Limb (tissue), 2 donors: Measurements from ENCODE around the gene TRAF5.

Experiments used
- DNase-seq, 2 donors: peaks; one replicate each; pipeline ENCODE4 v3.0.0-alpha.2; 2016; ENCODE audit errors: extremely low spot score in 2 of 2

Gene TRAF5

DNA sequence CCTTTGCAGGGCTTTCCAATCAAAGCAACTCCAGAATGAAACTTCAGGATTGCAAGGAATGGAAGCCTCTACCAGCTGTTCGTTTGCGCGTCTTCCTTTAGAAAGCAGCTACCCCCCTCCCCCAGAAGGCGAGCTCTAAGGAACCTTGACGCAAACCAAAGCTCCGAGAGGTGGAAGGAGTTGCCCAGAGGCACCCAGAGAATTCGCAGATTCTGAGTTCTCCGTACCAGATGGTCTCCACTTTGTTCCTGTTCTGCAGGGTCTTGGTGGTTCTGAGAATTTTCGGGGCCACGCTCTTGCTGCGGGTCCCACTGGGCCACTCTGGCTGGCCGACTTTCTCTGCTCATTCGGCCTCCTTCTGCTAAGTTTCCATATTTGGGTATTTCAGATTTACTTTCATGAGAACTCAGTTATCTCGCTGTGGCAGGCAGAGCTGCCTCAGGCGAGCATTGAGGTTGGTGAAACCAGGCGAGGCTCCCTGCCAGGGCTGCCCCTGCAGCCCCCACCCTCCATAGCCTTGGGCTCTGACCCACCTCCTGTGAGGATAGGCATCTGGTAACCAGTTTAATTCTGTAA lies 801 bp downstream of the TRAF5 start:
- DNase-seq, result peak; percentile 38 to 48

GRCh38 chr1:211328084-211328694 lies 1.6 kb downstream of the TRAF5 start:
- DNase-seq, result no peak

DNA sequence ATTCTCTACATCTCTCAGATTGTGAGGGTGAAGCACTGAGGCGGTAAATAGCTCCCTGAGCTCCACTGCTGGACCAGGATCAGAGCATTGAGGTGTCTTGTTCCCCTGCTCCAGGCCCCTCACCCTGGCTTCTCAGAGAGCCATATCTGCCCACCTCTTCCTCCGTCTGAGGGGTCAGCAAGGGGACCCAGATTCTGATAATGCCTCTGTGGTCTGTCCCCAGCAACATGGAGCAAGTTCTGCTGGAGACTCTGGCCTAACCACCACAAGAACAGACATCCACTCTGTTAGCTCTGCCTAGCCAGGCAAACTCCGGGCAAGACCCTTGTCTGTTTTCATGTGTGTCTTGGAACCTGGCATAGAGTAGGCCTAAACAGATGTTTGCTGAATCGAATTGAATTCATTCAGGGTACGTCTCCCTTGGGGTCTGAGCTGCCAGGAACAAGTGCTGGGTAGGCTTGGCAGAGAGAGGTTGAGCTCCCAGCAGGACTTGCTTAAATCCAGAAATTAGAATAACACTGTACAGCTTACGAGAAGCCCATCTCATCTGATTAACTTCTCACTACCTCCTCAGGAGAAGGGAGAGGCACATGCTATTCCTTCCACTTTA lies 2.3 kb downstream of the TRAF5 start:
- no peak for DNase-seq

GRCh38 chr1:211329764-211330201 lies 3.1 kb downstream of the TRAF5 start:
- no peak for DNase-seq

DNA sequence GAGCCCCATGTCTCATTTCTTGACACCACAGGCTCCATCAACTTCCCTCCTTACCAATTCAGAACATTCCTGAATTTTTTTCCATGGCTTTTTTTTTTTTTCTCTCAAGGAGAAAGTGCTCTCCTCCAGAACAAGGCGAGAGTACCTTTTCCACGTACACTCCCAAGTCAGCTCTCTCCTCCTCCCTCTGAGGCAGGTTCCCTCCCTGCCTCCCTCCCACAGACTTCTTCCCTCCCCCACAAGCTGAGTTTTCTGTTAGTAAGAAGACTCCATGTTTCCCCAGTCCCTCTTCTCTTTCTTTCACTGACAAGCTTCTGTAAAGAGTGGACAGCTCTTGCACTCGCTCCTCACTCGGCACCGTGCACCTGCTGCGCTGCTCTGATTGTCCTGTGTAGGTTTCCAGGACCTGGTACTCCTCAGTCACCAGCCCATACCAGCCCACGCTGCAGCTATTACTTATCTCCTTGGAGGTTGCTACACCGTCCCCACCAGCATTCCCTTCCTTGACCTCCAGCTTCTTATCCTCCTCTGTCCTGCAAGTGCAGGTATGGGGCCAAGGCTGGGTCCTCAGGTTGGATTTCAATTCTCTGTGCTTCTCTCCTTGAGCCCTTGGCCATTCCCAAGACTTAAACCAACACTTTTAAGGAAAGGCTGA lies 3.8 kb downstream of the TRAF5 start:
- no peak for DNase-seq

DNA sequence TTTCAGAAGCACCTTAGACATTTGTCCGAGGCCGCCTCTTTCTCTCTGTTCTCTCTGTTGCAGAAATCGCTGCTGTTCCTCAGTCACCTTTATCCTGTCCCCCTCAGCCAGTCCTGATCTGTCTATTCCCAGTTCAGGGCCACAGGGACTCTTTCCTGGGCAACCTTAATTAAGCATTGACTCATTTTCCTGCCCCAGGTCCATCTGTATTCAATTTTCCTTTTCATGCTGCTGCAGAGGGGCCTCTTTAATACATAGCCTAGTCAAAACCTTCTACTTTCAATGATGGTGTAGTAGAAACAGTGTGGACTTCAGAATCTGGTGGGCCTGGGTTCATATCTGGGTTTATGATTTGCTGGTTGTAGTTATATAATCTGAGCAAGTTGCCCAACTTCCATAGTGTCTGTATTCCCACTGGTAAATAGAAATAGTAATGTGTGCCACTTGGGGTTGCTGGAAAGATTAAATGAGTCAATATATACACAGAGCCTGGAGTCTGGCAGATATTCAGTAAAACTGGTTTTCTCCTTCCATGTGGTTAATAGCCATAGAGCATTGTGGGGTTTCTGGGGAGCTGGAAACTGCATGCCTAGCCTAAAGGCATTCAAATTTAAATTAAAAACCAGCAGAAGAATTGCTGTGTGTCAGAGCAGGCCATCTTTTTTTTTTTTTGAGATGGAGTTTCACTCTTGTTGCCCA lies 4.5 kb downstream of the TRAF5 start:
- DNase-seq, result no peak

DNA sequence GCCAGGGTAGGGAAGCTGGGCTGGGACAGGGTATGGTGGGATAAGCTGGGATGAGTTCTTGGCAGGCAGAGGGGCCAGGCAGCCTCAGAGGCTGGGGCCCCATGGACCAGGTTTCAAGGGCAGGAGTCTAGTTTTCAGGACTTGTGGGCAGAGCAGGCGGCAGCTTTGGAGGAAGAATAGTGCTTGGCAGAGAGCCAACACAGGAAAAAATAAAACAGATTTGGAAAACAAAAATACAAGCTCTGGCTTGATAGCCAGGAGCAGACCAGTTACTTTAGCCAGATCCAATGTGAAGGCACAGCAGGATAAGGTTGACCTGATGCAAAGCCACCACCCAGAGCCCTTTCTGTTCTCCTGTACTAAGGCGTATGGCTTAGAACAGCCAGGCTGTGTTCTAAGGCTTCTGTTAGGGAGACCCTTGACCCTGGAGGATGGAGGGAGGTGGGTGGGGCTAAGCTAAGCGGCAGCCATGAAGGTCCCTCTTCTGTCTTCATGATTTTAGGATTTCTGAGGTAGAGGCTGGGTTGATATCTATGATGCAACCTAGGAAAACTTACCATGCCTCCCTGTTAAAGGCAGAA lies 5.5 kb downstream of the TRAF5 start:
- no peak for DNase-seq

DNA sequence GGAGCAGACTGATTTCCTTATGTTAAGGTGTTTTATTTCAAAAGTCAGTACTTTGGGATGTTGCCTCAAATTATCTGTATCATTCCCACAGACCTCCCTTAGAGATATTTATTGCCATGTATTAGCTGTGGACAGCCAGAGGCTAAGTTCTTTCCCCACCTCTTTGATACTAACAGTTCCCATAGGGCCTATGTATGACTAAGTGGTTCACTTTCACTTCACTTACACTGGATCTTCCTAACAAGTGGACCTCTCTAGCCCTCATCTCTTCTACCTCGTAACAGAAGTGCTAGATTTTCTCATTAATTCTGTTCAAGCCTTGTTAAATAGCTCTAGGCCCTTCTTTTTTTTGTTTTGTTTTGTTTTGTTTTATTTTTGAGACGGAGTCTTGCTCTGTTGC lies 6.2 kb downstream of the TRAF5 start:
- no peak for DNase-seq

DNA sequence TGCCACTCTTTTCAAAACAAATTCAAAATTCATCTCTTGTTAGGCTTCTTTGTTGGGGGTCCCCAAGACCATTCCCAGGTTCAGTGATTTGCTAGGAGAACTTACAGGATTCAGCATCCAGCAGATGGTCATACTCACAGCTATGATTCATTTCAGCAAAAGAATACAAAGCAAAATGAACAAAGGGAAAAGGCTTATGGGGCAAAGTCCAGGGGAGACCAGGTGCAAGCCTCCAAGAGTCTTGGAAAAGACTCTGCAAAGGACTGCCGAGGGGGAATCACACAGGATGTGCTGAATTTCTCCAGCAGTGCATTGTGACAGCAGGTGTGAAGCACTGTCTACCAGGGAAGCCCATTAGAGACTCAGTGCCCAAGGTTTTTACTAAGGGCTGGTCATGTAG lies 7.3 kb downstream of the TRAF5 start:
- no peak for DNase-seq

DNA sequence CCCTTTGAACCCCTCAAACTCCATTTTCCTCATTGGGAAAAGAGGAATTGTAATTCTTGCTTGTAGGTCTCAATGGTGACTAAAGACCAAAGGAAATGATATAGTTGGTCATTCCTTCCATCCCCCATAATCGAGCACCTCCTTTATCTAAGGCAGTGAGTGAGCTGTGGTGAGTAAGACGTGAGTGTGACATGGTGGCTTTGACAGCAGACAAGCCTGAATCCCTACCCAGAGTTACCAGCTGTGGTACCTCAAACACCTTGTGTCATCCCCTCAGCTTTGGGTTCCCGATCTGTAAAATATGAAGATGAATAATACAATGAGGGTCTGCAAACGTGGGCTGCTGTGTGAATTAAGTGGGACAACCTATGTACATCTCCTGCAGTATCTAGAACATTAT lies 8.4 kb downstream of the TRAF5 start:
- no peak for DNase-seq

GRCh38 chr1:211335522-211336157 lies 9.0 kb downstream of the TRAF5 start:
- DNase-seq, result no peak

DNA sequence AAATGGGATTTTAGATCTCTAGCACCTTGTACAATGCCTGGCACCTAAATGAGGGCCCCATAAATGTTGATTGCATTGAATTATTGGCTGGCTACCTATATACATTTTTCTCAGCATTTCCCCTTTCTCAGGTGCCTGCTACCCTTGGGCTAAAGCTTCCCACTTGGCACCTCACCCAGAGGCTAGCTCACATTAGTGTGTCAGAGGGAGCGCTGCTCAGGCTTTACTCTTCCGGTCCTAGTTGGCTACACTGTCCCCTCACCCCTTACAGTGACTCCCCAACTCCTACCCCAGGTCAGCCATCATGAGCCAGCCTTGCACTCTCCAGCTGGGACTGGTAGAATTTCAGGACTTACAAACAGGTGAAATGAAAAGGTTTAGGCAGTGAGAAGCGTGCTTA lies 9.5 kb downstream of the TRAF5 start:
- no peak for DNase-seq

GRCh38 chr1:211336775-211337174 lies 10.1 kb downstream of the TRAF5 start:
- no peak for DNase-seq

DNA sequence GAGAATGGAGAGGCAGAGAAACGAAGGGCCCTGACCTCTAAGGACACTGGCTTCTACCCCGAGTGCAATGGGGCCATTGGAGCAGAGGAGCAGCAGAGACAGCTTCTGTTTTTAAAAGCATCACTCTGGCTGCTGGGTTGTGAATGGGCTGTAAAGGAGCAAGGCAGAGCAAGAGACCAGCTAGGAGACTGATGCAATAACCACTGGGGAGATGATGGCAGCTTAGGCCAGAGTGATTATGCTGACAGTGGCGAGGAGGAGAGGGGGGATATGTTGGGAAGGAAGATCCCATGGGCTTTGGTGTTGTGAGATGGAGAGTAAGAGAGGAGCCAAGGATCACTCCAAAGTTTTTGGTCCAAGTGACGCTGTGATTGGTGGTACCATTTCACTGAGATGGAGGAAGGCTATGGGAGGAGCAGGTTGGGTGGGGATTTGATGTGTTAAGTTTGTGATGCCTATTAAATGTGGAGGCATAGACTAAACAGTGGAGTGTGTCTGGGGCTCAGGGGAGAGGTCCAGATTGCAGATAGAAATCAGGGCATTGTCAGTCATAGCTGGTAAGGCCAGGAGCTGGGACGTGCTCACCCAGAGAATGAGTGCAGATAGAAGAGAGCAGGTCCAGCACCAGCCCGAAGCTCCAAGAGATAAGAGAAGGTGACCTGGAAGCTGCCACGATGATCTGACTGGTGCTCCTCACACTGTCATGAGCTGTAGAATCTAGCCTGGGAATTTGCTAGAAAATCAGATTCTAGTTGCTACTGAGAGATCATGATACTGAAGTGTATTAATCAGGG lies 11.0 kb downstream of the TRAF5 start:
- DNase-seq, result no peak

DNA sequence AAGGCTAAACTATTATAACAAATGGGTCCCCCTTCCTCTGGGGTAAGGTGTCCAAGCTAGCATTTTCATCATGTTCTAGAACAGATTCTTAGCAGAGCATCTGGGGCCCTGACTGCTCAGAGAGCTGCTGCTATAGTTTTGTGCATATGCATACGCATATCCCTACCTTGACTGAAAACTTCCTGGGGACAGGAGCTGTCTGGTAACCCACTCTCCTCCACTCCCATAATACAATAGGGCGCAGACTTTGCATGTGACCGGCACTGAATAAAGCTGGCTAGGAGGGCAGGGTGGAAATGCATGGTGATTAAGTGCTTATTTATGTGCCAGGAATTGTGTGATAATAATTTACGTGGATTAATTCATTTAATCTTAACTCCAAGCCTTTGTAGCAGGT lies 11.6 kb downstream of the TRAF5 start:
- no peak for DNase-seq

- no peak for DNase-seq
Observed at GRCh38 chr1:211339631-211340041, 13.0 kb downstream of the TRAF5 start.

GRCh38 chr1:211340622-211341507 lies 14.2 kb downstream of the TRAF5 start:
- no peak for DNase-seq

GRCh38 chr1:211341999-211342398 lies 15.4 kb downstream of the TRAF5 start:
- DNase-seq, result no peak

GRCh38 chr1:211343607-211344006 lies 17.0 kb downstream of the TRAF5 start:
- DNase-seq, result no peak
